WTC11 (cell line): ENCODE data around the gene C5orf58. TPM values are rescaled to one million over a fixed set of nuclear protein-coding genes. Genes with fewer than 3 reads are reported as not detected.
A peak's percentile ranks its signal among the peaks of the same experiment; 100 is the strongest.

Experiments
- ATAC-seq: fragments of 200-7000 bp; cut with Tn5 transposase; 2 replicates; pipeline ENCODE4 v1.10.0; 2021; ENCODE audit warnings: mild to moderate bottlenecking, moderate library complexity
- CTCF ChIA-PET: fragments of 300-600 bp; sonication (Branson Sonifier 250); formaldehyde crosslinking; loops from one replicate; lab custom pipeline; 2021; ENCODE audit warnings: antibody characterized with exemption; lab: Charles Lee
- POLR2A ChIA-PET: fragments of 350-600 bp; sonication (Branson Sonifier 250); formaldehyde crosslinking; loops from one replicate; lab custom pipeline; 2021; ENCODE audit warnings: antibody characterized with exemption; lab: Charles Lee
- DNase-seq: peaks from one replicate; pipeline ENCODE4 v3.0.0; 2021; ENCODE audit warnings: low spot score
- H3K27ac Mint-ChIP-seq: 2 replicates; pipeline ENCODE4 v1.8.0; 2021; ENCODE audit warnings: mixed read lengths
- H3K27me3 Mint-ChIP-seq: 2 replicates; pipeline ENCODE4 v1.8.0; 2021; ENCODE audit warnings: low read depth, mild to moderate bottlenecking, moderate library complexity, mixed read lengths
- H3K36me3 Mint-ChIP-seq: 2 replicates; pipeline ENCODE4 v1.8.0; 2021; ENCODE audit warnings: mixed read lengths
- H3K4me1 Mint-ChIP-seq: 2 replicates; pipeline ENCODE4 v1.8.0; 2022; ENCODE audit warnings: mixed read lengths
- H3K4me3 Mint-ChIP-seq: 2 replicates; pipeline ENCODE4 v1.8.0; 2021; ENCODE audit warnings: mild to moderate bottlenecking, moderate library complexity, mixed read lengths
- H3K9me3 Mint-ChIP-seq: 2 replicates; pipeline ENCODE4 v1.8.0; 2021; ENCODE audit warnings: mixed read lengths
- ARID4B ChIP-seq: sonication (generic); formaldehyde crosslinking; IDR thresholded peaks from 2 replicates; pipeline ENCODE4 v1.8.0; 2023; ENCODE audit warnings: missing genetic modification reagents, mild to moderate bottlenecking, borderline replicate concordance
- CDX4 ChIP-seq: fragments of 250-450 bp; sonication (Bioruptor Pico); IDR thresholded peaks from 2 replicates; pipeline ENCODE4 v1.9.0; 2021; ENCODE audit warnings: moderate library complexity, mild to moderate bottlenecking, inconsistent platforms, borderline replicate concordance
- ELF4 ChIP-seq: sonication (generic); formaldehyde crosslinking; IDR thresholded peaks from 2 replicates; pipeline ENCODE4 v1.8.1; 2022; ENCODE audit warnings: low read depth, mild to moderate bottlenecking, moderate library complexity, missing genetic modification reagents
- ETV6 ChIP-seq: sonication (generic); formaldehyde crosslinking; IDR thresholded peaks from 2 replicates; pipeline ENCODE4 v1.8.1; 2022; ENCODE audit warnings: mild to moderate bottlenecking, missing genetic modification reagents
- HMGA2 ChIP-seq: fragments of 250-450 bp; sonication (Bioruptor Pico); IDR thresholded peaks from 2 replicates; pipeline ENCODE4 v1.4.0; 2021; ENCODE audit warnings: mild to moderate bottlenecking, moderate library complexity
- MYBL2 ChIP-seq: sonication (generic); formaldehyde crosslinking; IDR thresholded peaks from 2 replicates; pipeline ENCODE4 v1.8.1; 2023; ENCODE audit warnings: mild to moderate bottlenecking, moderate library complexity, missing genetic modification reagents
- NR2C2 ChIP-seq: sonication (generic); formaldehyde crosslinking; IDR thresholded peaks from 2 replicates; pipeline ENCODE4 v1.8.0; 2022; ENCODE audit warnings: mild to moderate bottlenecking, missing genetic modification reagents
- SMAD3 ChIP-seq: sonication (generic); formaldehyde crosslinking; IDR thresholded peaks from 2 replicates; pipeline ENCODE4 v1.8.0; 2022; ENCODE audit warnings: missing genetic modification reagents, mild to moderate bottlenecking, borderline replicate concordance
- ZNF232 ChIP-seq: sonication (generic); formaldehyde crosslinking; IDR thresholded peaks from 2 replicates; pipeline ENCODE4 v1.8.0; 2022; ENCODE audit warnings: mild to moderate bottlenecking, missing genetic modification reagents
- ZNF416 ChIP-seq: fragments of 250-450 bp; sonication (Bioruptor Pico); IDR thresholded peaks from 2 replicates; pipeline ENCODE4 v1.9.0; 2021; ENCODE audit warnings: mild to moderate bottlenecking, inconsistent platforms
- ZNF532 ChIP-seq: fragments of 250-450 bp; sonication (Bioruptor Pico); IDR thresholded peaks from 2 replicates; pipeline ENCODE4 v1.9.0; 2021; ENCODE audit warnings: mild to moderate bottlenecking, borderline replicate concordance
- total RNA-seq: library from RNA; stranded (reverse); gene quantifications from 3 replicates; pipeline ENCODE4 v1.2.3, GENCODE V29; 2021
- TF ChIP-seq, protein P1 (sequence below): sonication (generic); formaldehyde crosslinking; IDR thresholded peaks from 2 replicates; pipeline ENCODE4 v1.8.1; 2023; ENCODE audit warnings: mild to moderate bottlenecking, missing genetic modification reagents, moderate library complexity
- TF ChIP-seq, protein P2 (sequence below): sonication (generic); formaldehyde crosslinking; IDR thresholded peaks from 2 replicates; pipeline ENCODE4 v1.8.0; 2023; ENCODE audit warnings: mild to moderate bottlenecking, missing genetic modification reagents

The C5orf58 gene
- total RNA-seq, 1 experiment from 2014 or later, result 2.0 TPM

- TF ChIP-seq CDX4 (CRISPR knock-in tag) (no peak), NR2C2 (CRISPR knock-in tag) (no peak), ZNF532 (CRISPR knock-in tag) (no peak), SMAD3 (CRISPR knock-in tag) (no peak), ZNF232 (CRISPR knock-in tag) (no peak), ELF4 (CRISPR knock-in tag) (no peak), ZNF416 (CRISPR knock-in tag) (no peak), ARID4B (CRISPR knock-in tag) (no peak), MYBL2 (no peak)
- TF ChIP-seq, protein P1, sequence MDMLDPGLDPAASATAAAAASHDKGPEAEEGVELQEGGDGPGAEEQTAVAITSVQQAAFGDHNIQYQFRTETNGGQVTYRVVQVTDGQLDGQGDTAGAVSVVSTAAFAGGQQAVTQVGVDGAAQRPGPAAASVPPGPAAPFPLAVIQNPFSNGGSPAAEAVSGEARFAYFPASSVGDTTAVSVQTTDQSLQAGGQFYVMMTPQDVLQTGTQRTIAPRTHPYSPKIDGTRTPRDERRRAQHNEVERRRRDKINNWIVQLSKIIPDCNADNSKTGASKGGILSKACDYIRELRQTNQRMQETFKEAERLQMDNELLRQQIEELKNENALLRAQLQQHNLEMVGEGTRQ (CRISPR knock-in tag), result no peak
- TF ChIP-seq, protein P2, sequence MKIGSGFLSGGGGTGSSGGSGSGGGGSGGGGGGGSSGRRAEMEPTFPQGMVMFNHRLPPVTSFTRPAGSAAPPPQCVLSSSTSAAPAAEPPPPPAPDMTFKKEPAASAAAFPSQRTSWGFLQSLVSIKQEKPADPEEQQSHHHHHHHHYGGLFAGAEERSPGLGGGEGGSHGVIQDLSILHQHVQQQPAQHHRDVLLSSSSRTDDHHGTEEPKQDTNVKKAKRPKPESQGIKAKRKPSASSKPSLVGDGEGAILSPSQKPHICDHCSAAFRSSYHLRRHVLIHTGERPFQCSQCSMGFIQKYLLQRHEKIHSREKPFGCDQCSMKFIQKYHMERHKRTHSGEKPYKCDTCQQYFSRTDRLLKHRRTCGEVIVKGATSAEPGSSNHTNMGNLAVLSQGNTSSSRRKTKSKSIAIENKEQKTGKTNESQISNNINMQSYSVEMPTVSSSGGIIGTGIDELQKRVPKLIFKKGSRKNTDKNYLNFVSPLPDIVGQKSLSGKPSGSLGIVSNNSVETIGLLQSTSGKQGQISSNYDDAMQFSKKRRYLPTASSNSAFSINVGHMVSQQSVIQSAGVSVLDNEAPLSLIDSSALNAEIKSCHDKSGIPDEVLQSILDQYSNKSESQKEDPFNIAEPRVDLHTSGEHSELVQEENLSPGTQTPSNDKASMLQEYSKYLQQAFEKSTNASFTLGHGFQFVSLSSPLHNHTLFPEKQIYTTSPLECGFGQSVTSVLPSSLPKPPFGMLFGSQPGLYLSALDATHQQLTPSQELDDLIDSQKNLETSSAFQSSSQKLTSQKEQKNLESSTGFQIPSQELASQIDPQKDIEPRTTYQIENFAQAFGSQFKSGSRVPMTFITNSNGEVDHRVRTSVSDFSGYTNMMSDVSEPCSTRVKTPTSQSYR (CRISPR knock-in tag), result no peak
Observed at GRCh38 chr5:170252109-170252508, 19.3 kb downstream of the C5orf58 start (continued).

DNA sequence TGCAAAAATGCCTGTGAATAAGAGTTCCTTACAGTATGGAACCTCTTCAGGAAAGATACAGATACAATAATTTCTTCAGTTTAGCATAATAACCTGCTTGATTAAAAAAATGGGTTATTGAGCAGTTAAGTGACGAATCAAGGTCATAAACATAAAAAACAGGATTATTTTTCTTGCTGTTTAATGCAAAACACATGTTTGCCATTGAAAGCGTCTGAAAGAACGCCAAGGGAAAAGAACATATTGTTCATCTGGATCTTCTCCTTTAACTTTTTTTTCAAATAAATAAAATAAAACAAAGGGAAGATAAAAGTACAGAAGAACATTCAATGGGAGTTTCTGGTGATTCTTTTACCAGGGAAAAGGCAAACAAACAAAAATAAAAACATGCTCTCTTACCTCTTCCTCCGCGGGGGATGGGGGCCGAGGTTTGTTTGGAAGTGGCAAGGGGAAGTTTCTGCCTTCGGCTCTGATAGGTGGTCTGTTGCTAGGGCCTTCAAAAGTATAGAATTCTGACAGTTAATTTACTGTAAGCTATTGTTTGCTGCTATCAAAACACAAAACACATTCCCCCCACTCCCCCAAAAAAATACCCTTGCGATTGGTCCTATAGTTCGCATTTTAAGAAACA, 20.1 kb downstream of the C5orf58 start:
- peaks cover 88% of the 10 kb centered on the region for H3K4me1 Mint-ChIP-seq
- peak overlapping the region; percentile 5 for H3K4me3 Mint-ChIP-seq

More for the DNA sequence above, 20.1 kb downstream of the C5orf58 start:
- ATAC-seq (no peak), DNase-seq (no peak)
- Mint-ChIP-seq H3K27ac (peak overlapping the region; percentile 35; the same call in 1 of the 2 replicates), H3K27me3 (no peaks in the 10 kb centered on the region; the same call in 1 of the 2 replicates), H3K36me3 (no peaks in the 10 kb centered on the region), H3K9me3 (no peaks in the 10 kb centered on the region)
- ChIA-PET CTCF (interaction anchor here (0.7 to 2.7 kb wide), 4 partner anchors 13 to 86 kb away, joined by 4 to 11 read pairs (median 8); no protein-coding TSS in a partner anchor), POLR2A (interaction anchor here (0.9 kb wide), 1 partner anchor 13 kb away, joined by 3 read pairs; no protein-coding TSS in a partner anchor)
- no peak for TF ChIP-seq HMGA2 (CRISPR knock-in tag)
- TF ChIP-seq ETV6 (CRISPR knock-in tag), result no peak
